GM18508 (cell line): Measurements from ENCODE around the gene KRTAP9-6.

Source experiments
- ATAC-seq: cut with Tn5 transposase; IDR thresholded peaks from one replicate; pipeline ENCODE4 v1.9.1; 2021; ENCODE audit warnings: moderate number of reproducible peaks; ENCODE audit not compliant: insufficient read depth, unreplicated experiment

The KRTAP9-6 gene

DNA sequence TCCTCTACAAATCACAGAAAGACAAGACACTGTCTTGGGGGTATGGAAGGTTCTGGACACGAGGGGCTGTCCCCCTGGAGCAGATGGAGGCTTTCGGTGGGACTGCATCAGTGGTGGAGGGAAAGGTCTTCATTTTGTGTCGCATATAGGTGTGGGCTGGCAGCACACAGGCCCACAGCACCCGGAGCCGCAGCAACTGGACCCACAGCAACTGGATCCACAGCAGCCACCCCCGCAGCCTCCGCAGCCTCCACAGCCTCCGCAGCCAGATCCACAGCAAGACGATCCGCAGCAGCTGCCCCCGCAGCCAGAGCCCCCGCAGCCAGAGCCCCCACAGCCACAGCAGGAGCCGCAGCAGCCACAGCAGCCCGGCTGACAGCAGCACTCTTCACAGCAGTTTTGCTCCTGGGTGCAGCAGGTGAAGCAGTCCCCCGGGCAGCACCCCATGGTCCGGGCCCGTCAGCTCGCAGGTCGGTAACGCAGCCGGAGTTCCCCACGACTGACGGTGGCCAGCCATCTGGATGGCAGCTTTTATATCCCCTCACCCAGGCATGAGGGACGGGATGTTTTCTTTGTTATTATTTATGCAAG lies 50.1 kb downstream of the KRTAP9-6 start, which contains the start of gene KRTAP17-1:
Gene KRTAP17-1 (minus strand): TSS at position 507 of the 591 bp plus-strand sequence. CDS start 60 bp downstream, at position 447.
- ATAC-seq: no peak
